ENCODE data around the gene MACROD2. TPM values are rescaled to one million over a fixed set of nuclear protein-coding genes. Genes with fewer than 3 reads are reported as not detected.

The MACROD2 gene
- total RNA-seq, 1 donor from 2014 or later, result 6.4 TPM

GRCh38 chr20:14984305-14984704, 989.0 kb downstream of the MACROD2 start:
- no peak for TF ChIP-seq CTCF (conservative IDR thresholded peaks at IDR 0.05)
- Mint-ChIP-seq H3K27me3 (ENCODE audit: low read depth) (no peaks in the 10 kb centered on the region), H3K4me3 (no peak overlapping the region), H3K36me3 (ENCODE audit: low read depth) (peaks cover 16% of the 10 kb centered on the region), H3K9me3 (peaks cover 26% of the 10 kb centered on the region), H3K27ac (ENCODE audit: unreplicated experiment) (no peak overlapping the region), H3K4me1 (peaks cover 19% of the 10 kb centered on the region)
- DNase-seq (ENCODE audit: low read depth, low spot score), result no peak

GRCh38 chr20:14984768-14985622, 989.7 kb downstream of the MACROD2 start:
- Mint-ChIP-seq H3K4me1 (peaks cover 15% of the 10 kb centered on the region), H3K4me3 (no peak overlapping the region), H3K36me3 (ENCODE audit: low read depth) (peaks cover 16% of the 10 kb centered on the region), H3K9me3 (peaks cover 26% of the 10 kb centered on the region), H3K27me3 (ENCODE audit: low read depth) (no peaks in the 10 kb centered on the region), H3K27ac (ENCODE audit: unreplicated experiment) (no peak overlapping the region)
- no peak for TF ChIP-seq CTCF (conservative IDR thresholded peaks at IDR 0.05)
- no peak for DNase-seq (ENCODE audit: low read depth, low spot score)

- H3K4me1 Mint-ChIP-seq, result peaks cover 15% of the 10 kb centered on the region
- H3K9me3 Mint-ChIP-seq, result peaks cover 17% of the 10 kb centered on the region
- no peak for DNase-seq (ENCODE audit: low read depth, low spot score)
- H3K27me3 Mint-ChIP-seq (ENCODE audit: low read depth), result no peaks in the 10 kb centered on the region
- H3K27ac Mint-ChIP-seq (ENCODE audit: unreplicated experiment), result no peak overlapping the region
- TF ChIP-seq CTCF (conservative IDR thresholded peaks at IDR 0.05), result no peak
- no peak overlapping the region for H3K4me3 Mint-ChIP-seq
- H3K36me3 Mint-ChIP-seq (ENCODE audit: low read depth), result peaks cover 16% of the 10 kb centered on the region
These were observed 990.8 kb downstream of the MACROD2 start for GRCh38 chr20:14986026-14986655.

GRCh38 chr20:14986656-14987055, 991.3 kb downstream of the MACROD2 start:
- Mint-ChIP-seq H3K27ac (ENCODE audit: unreplicated experiment) (no peak overlapping the region), H3K36me3 (ENCODE audit: low read depth) (peaks cover 12% of the 10 kb centered on the region), H3K27me3 (ENCODE audit: low read depth) (no peaks in the 10 kb centered on the region), H3K9me3 (peaks cover 13% of the 10 kb centered on the region), H3K4me3 (no peak overlapping the region), H3K4me1 (peaks cover 15% of the 10 kb centered on the region)
- no peak for TF ChIP-seq CTCF (conservative IDR thresholded peaks at IDR 0.05)
- DNase-seq (ENCODE audit: low read depth, low spot score), result no peak

GRCh38 chr20:14989535-14990290, 994.4 kb downstream of the MACROD2 start:
- H3K27ac Mint-ChIP-seq (ENCODE audit: unreplicated experiment), result no peak overlapping the region
- H3K9me3 Mint-ChIP-seq, result no peaks in the 10 kb centered on the region
- TF ChIP-seq CTCF (conservative IDR thresholded peaks at IDR 0.05), result no peak
- no peaks in the 10 kb centered on the region for H3K36me3 Mint-ChIP-seq (ENCODE audit: low read depth)
- DNase-seq (ENCODE audit: low read depth, low spot score), result no peak
- peaks cover 10% of the 10 kb centered on the region for H3K4me1 Mint-ChIP-seq
- no peaks in the 10 kb centered on the region for H3K27me3 Mint-ChIP-seq (ENCODE audit: low read depth)
- no peak overlapping the region for H3K4me3 Mint-ChIP-seq

Data from neural crest cell (in vitro differentiated cells).